HL-60 (cell line): ENCODE results near the gene OPRL1.

Source experiments
- TF ChIP-seq, protein P1 (sequence below): IDR thresholded peaks from 2 replicates; pipeline ENCODE4 v1.6.1; 2012; ENCODE audit warnings: low read depth; ENCODE audit not compliant: insufficient replicate concordance
- TF ChIP-seq, protein P2 (sequence below): IDR thresholded peaks from one replicate; pipeline ENCODE4 v1.5.1; 2011; ENCODE audit warnings: low read length, control low read depth, inconsistent platforms; ENCODE audit not compliant: insufficient read depth

DNA sequence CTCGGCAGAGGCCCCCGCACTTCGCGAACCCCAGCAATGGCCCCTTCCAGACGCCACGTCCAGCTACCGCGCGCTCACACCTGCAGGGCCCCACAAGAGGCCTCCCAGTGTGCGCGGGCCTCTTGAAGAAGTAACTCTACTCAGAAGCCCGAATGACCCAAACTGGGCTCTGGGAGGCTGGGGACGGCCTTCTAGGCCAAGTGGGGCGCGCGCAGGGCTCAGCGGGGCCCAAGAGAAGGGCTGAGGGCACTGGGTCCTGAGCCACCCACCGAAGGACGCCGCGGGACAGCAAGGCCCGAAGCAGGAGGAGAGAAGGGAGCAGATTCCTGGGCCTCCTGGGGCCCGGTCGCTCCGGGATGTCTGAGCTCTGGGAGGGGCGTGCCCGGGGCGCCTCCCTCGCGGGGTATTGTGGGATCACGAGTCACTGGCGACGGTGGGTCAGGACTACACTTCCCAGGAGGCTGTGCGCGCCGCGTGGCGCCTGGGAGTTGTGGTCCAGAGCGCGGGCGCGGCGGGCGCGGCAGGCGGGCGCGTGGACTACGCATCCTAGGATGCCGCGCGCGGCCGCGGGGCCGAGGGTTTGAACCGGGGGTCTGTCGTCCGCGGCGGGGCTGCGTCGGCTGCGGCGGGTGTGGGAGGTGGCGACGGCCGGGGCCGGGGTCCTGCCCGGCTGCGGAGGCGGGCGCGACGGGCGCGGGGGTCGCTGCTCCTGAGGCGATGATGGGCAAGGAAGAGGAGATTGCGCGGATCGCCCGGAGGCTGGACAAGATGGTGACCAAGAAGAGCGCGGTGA is 17.1 kb upstream of the OPRL1 start, which contains the start of gene TCEA2:
- TF ChIP-seq, protein P1, sequence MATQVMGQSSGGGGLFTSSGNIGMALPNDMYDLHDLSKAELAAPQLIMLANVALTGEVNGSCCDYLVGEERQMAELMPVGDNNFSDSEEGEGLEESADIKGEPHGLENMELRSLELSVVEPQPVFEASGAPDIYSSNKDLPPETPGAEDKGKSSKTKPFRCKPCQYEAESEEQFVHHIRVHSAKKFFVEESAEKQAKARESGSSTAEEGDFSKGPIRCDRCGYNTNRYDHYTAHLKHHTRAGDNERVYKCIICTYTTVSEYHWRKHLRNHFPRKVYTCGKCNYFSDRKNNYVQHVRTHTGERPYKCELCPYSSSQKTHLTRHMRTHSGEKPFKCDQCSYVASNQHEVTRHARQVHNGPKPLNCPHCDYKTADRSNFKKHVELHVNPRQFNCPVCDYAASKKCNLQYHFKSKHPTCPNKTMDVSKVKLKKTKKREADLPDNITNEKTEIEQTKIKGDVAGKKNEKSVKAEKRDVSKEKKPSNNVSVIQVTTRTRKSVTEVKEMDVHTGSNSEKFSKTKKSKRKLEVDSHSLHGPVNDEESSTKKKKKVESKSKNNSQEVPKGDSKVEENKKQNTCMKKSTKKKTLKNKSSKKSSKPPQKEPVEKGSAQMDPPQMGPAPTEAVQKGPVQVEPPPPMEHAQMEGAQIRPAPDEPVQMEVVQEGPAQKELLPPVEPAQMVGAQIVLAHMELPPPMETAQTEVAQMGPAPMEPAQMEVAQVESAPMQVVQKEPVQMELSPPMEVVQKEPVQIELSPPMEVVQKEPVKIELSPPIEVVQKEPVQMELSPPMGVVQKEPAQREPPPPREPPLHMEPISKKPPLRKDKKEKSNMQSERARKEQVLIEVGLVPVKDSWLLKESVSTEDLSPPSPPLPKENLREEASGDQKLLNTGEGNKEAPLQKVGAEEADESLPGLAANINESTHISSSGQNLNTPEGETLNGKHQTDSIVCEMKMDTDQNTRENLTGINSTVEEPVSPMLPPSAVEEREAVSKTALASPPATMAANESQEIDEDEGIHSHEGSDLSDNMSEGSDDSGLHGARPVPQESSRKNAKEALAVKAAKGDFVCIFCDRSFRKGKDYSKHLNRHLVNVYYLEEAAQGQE, result no peak
- TF ChIP-seq, protein P2, sequence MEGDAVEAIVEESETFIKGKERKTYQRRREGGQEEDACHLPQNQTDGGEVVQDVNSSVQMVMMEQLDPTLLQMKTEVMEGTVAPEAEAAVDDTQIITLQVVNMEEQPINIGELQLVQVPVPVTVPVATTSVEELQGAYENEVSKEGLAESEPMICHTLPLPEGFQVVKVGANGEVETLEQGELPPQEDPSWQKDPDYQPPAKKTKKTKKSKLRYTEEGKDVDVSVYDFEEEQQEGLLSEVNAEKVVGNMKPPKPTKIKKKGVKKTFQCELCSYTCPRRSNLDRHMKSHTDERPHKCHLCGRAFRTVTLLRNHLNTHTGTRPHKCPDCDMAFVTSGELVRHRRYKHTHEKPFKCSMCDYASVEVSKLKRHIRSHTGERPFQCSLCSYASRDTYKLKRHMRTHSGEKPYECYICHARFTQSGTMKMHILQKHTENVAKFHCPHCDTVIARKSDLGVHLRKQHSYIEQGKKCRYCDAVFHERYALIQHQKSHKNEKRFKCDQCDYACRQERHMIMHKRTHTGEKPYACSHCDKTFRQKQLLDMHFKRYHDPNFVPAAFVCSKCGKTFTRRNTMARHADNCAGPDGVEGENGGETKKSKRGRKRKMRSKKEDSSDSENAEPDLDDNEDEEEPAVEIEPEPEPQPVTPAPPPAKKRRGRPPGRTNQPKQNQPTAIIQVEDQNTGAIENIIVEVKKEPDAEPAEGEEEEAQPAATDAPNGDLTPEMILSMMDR, result no peak
